ENCODE results near the gene C19orf81. TPM values are rescaled to one million over a fixed set of nuclear protein-coding genes. Genes with fewer than 3 reads are reported as not detected.

The C19orf81 gene
- total and polyA plus RNA-seq, 2 of the 4 experiments (the other 2 are of a cell fraction), result 0.31 TPM; not detected in 1

DNA sequence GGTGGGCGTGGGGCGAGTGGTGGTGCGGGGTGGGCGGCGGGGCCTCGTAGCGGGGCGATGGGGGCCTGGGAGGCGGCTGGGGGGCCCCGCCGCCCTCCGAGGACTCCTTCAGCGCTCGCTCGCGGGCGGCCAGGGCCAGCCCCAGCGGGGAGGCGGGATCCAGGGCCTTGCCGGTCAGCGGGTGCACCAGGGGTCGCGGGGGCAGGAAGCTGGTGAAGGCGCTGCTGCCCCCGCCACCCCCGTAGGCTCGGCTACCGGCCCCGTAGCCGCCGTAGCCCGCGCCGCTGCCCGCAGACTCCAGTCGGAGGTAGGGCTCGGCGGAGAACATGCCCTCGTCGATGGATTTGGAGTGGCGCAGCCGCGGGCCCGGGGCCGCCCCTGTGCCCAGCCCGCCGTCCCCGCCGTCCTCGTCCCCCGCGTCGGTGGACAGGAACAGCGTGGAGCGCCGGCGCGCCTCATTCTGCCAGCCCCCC lies 18.6 kb downstream of the C19orf81 start:
- no peak overlapping the region for H4K5ac ChIP-seq (ENCODE audit: low read depth, low read length)
- H3K9me1 ChIP-seq (ENCODE audit: insufficient read depth, low read length), result no peaks in the 10 kb centered on the region
- H2BK5ac ChIP-seq (ENCODE audit: low read depth, low read length, poor library complexity, severe bottlenecking), result no peak overlapping the region
- peaks cover 4% of the 10 kb centered on the region for H3K9me3 ChIP-seq (ENCODE audit: control insufficient read depth, insufficient read depth, low read length)
- intact Hi-C loops (cut with micrococcal nuclease), result no loop called here
- no peak overlapping the region for H2BK120ac ChIP-seq (ENCODE audit: low read depth, low read length)
- H4K91ac ChIP-seq (ENCODE audit: insufficient read depth, low read depth, low read length), result no peak overlapping the region
- H3K4ac ChIP-seq (ENCODE audit: low read depth, low read length), result no peak overlapping the region
- no peaks in the 10 kb centered on the region for H3K36me3 ChIP-seq (ENCODE audit: control insufficient read depth, insufficient read depth, low read length)
- in situ Hi-C loops (cut with MboI; ENCODE audit: low sequenced_read_pairs), result no loop called here
- BruUV-seq (replicated peaks), result no TSS peak
- H2AK9ac ChIP-seq (replicated peaks; ENCODE audit: low read depth, low read length, poor library complexity), result no peak overlapping the region
- H3K23ac ChIP-seq (ENCODE audit: low read depth, low read length), result no peak overlapping the region
- no peak overlapping the region for H3K14ac ChIP-seq (replicated peaks; ENCODE audit: low read depth, low read length)
- dilution Hi-C loops (cut with HindIII; ENCODE audit: low sequenced_read_pairs, unreplicated experiment), result no loop called here
- no peaks in the 10 kb centered on the region for H3K79me1 ChIP-seq (ENCODE audit: low read depth in 1 of 2, low read length in 2 of 2)
- no peak overlapping the region for H2AK5ac ChIP-seq (ENCODE audit: low read depth, low read length)
- 4% methylated on average over 27 of the region's 58 CpGs; no CpG with 5 or more reads in 1 of the 2 experiments for WGBS, 2 experiments (ENCODE audit: extremely low coverage in 2 of 2, insufficient read length in 1 of 2)
- no peak for TF ChIP-seq CTCF (conservative IDR thresholded peaks at IDR 0.05; ENCODE audit: low read depth, low read length)
- no peak for TF ChIP-seq MAFK (IDR thresholded peaks at IDR 0.05; ENCODE audit: low read depth, low read length)
- TF ChIP-seq POLR2A (IDR thresholded peaks at IDR 0.05; ENCODE audit: low read depth, low read length), result no peak
- no peak for TF ChIP-seq RAD21 (IDR thresholded peaks at IDR 0.05; ENCODE audit: low read length)
- H3K27me3 ChIP-seq (ENCODE audit: control insufficient read depth, insufficient read depth, low read length), result peaks cover 54% of the 10 kb centered on the region
- CTCF ChIA-PET, result no interaction called here
- no peak overlapping the region for H2BK20ac ChIP-seq (ENCODE audit: low read depth, low read length)
- H3K4me2 ChIP-seq (ENCODE audit: low read depth, low read length), result no peak overlapping the region
- 0 out of 2 replicates have a peak, but pooled peaks cover 3% of the 10 kb centered on the region for H4K20me1 ChIP-seq (ENCODE audit: insufficient read depth, low read length)
- H3K27ac ChIP-seq (ENCODE audit: insufficient read depth, low read length), result no peak overlapping the region
- no peak overlapping the region for H3K9ac ChIP-seq (ENCODE audit: low read depth, low read length)
- peaks cover 2% of the 10 kb centered on the region for H3K4me1 ChIP-seq (ENCODE audit: control insufficient read depth, insufficient read depth, low read length)
- H3K4me3 ChIP-seq (ENCODE audit: insufficient read depth, low read depth, low read length), result no peak overlapping the region
- no peak for DNase-seq
- no peak for ATAC-seq (ENCODE audit: low read depth)
- H2BK15ac ChIP-seq (ENCODE audit: low read depth, low read length), result no peak overlapping the region
- no peak overlapping the region for H4K8ac ChIP-seq (ENCODE audit: low read depth in 2 of 2, low read length in 2 of 2)
- H3K56ac ChIP-seq (ENCODE audit: extremely low read depth, insufficient read depth, low read length), result no peak overlapping the region
- POLR2A ChIA-PET (ENCODE audit: unreplicated experiment), result no interaction called here
- no peak overlapping the region for H2AFZ ChIP-seq (replicated peaks; ENCODE audit: low read length, poor library complexity)
- H3K18ac ChIP-seq (ENCODE audit: low read depth, low read length), result no peak overlapping the region
